ENCODE results near the gene ILF3. TPM values are rescaled to one million over a fixed set of nuclear protein-coding genes. Genes with fewer than 3 reads are reported as not detected.

ILF3 gene
- polyA plus RNA-seq, 1 experiment = 155 TPM

DNA sequence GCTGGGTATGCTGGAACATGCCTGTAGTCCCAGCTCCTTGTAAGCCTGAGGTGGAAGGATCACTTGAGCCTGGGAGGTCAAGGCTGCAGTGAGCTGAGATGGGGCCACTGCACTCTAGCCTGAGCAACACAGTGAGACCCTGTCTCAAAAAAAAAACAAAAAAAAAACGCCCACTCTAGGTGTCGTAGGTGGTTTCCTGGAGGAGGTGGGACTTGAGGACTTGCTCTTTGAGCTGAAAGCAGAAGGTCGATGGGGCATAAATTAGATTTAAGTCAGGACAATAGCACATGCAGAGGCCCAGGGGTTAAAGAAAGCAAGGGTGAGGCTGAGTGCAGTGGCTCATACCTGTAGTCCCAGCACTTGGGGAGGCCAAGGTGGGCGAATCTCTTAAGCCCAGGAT lies 12.9 kb upstream of the ILF3 start:
- Histone ChIP-seq H3K27ac (ENCODE audit: low read depth, low read length) (no peak overlapping the region), H3K4me3 (ENCODE audit: low read depth, low read length) (no peak overlapping the region), H3K9me3 (ENCODE audit: control insufficient read depth, insufficient read depth, low read length) (no peaks in the 10 kb centered on the region; the same call in 1 of the 2 replicates), H3K27me3 (ENCODE audit: control insufficient read depth, insufficient read depth, low read length) (no peaks in the 10 kb centered on the region)
- DNase-seq (ENCODE audit: low read depth, low spot score) = no peak
- ChIA-PET POLR2A (no interaction called here), CTCF (interaction anchor here (0.7 to 3.8 kb wide), 2 partner anchors 61 to 237 kb away, joined by 7 to 33 read pairs; no protein-coding TSS in a partner anchor)
- TF ChIP-seq, protein P1, sequence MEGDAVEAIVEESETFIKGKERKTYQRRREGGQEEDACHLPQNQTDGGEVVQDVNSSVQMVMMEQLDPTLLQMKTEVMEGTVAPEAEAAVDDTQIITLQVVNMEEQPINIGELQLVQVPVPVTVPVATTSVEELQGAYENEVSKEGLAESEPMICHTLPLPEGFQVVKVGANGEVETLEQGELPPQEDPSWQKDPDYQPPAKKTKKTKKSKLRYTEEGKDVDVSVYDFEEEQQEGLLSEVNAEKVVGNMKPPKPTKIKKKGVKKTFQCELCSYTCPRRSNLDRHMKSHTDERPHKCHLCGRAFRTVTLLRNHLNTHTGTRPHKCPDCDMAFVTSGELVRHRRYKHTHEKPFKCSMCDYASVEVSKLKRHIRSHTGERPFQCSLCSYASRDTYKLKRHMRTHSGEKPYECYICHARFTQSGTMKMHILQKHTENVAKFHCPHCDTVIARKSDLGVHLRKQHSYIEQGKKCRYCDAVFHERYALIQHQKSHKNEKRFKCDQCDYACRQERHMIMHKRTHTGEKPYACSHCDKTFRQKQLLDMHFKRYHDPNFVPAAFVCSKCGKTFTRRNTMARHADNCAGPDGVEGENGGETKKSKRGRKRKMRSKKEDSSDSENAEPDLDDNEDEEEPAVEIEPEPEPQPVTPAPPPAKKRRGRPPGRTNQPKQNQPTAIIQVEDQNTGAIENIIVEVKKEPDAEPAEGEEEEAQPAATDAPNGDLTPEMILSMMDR (IDR thresholded peaks at IDR 0.05; ENCODE audit: low read depth, low read length) = no peak

DNA sequence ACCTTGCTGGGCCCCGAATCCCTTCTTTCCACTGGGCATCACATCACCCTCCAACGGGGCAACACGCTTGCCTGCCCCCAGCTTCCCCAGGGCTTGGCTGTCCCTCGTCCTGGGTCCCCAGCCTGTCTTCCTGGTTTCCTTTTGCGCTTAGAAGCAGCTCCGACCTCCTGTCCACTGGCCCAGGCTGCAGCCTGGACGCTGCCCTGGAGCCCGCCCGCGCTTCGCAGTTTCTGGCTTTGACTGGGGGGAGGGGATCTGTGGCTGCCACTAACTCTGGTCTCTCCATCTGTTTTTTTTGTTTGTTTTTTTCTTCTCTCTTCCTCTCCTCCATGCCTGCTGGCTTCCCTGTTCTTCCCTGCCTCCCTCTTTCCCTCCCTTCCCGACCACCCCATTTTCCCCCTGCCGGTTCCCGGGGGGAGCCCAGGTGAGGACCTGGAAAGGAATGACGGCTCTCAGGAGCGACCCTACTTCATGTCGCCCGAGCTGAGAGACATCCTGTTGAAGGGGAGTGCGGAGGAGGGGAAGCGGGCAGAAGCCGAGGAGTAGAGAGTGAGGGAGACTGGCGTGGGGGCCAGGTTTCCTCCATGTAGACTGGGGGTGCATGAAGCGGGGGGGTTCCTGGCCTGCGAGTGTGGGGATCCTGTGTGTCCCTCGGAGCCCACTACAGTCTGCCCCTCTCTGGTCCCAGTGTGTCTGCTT lies 11.5 kb upstream of the ILF3 start:
- CTCF ChIA-PET = interaction anchor here (2.0 to 3.8 kb wide), 2 partner anchors 57 to 62 kb away, joined by 13 to 33 read pairs; no protein-coding TSS in a partner anchor
- DNase-seq (ENCODE audit: low read depth, low spot score) = no peak
- no peak overlapping the region for H3K4me3 ChIP-seq (ENCODE audit: low read depth, low read length)
- H3K9me3 ChIP-seq (ENCODE audit: control insufficient read depth, insufficient read depth, low read length) = no peaks in the 10 kb centered on the region
- POLR2A ChIA-PET = no interaction called here
- no peak overlapping the region for H3K27ac ChIP-seq (ENCODE audit: low read depth, low read length)
- H3K27me3 ChIP-seq (ENCODE audit: control insufficient read depth, insufficient read depth, low read length) = no peaks in the 10 kb centered on the region
- TF ChIP-seq, protein P1 (IDR thresholded peaks at IDR 0.05; ENCODE audit: low read depth, low read length) = no peak

DNA sequence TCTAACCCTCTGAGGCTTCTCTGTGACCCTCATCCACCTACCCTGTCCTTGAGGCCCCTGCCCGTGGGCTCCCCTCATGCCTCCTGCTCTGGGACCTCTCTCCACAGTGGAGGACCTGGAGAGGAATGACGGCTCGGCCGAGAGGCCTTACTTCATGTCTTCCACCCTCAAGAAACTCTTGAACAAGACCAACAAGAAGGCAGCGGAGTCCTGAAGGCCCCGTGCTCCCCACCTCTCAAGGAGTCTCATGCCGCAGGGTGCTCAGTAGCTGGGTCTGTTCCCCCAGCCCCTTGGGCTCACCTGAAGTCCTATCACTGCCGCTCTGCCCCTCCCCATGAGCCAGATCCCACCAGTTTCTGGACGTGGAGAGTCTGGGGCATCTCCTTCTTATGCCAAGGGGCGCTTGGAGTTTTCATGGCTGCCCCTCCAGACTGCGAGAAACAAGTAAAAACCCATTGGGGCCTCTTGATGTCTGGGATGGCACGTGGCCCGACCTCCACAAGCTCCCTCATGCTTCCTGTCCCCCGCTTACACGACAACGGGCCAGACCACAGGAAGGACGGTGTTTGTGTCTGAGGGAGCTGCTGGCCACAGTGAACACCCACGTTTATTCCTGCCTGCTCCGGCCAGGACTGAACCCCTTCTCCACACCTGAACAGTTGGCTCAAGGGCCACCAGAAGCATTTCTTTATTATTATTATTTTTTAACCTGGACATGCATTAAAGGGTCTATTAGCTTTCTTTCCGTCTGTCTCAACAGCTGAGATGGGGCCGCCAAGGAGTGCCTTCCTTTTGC lies 10.8 kb upstream of the ILF3 start:
- Histone ChIP-seq H3K4me3 (ENCODE audit: low read depth, low read length) (no peak overlapping the region), H3K27ac (ENCODE audit: low read depth, low read length) (no peak overlapping the region), H3K27me3 (ENCODE audit: control insufficient read depth, insufficient read depth, low read length) (no peaks in the 10 kb centered on the region), H3K9me3 (ENCODE audit: control insufficient read depth, insufficient read depth, low read length) (no peaks in the 10 kb centered on the region)
- DNase-seq (ENCODE audit: low read depth, low spot score) = no peak
- CTCF ChIA-PET = interaction anchor here (1.1 to 7.7 kb wide), 10 partner anchors 13 to 160 kb away, joined by 3 to 273 read pairs (median 8); no protein-coding TSS in a partner anchor
- TF ChIP-seq, protein P1 (IDR thresholded peaks at IDR 0.05; ENCODE audit: low read depth, low read length) = no peak
- POLR2A ChIA-PET = interaction anchor here (2.0 kb wide), 1 partner anchor 62 kb away, joined by 8 read pairs; no protein-coding TSS in a partner anchor

DNA sequence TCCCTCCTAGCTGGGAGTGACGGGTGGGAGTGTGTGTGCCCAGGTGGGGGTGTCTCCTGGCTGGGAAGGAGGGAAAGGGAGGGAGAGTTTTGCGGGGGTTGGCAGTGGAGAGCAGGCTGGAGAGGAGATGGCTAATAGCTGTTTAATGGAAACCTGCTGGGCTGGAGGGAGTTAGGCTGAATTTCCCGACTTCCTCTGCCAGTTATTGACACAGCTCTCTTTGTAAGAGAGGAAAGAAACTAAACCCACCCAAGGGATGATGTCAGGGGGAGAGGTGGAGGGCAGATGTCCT lies 10.2 kb upstream of the ILF3 start:
- ChIA-PET CTCF (interaction anchor here (0.6 to 7.7 kb wide), 24 partner anchors 12 to 215 kb away, joined by 3 to 273 read pairs (median 5); partner anchors contain the start of gene SLC44A2), POLR2A (interaction anchor here (0.7 to 2.0 kb wide), 2 partner anchors 31 to 63 kb away, joined by 3 to 8 read pairs; no protein-coding TSS in a partner anchor)
- DNase-seq (ENCODE audit: low read depth, low spot score) = no peak
- no peaks in the 10 kb centered on the region for H3K27me3 ChIP-seq (ENCODE audit: control insufficient read depth, insufficient read depth, low read length)
- no peak overlapping the region for H3K27ac ChIP-seq (ENCODE audit: low read depth, low read length)
- H3K4me3 ChIP-seq (ENCODE audit: low read depth, low read length) = no peak overlapping the region
- TF ChIP-seq, protein P1 (IDR thresholded peaks at IDR 0.05; ENCODE audit: low read depth, low read length) = no peak
- H3K9me3 ChIP-seq (ENCODE audit: control insufficient read depth, insufficient read depth, low read length) = no peaks in the 10 kb centered on the region
